T-helper 1 cell treated with Interleukin-12 subunit alpha and Interleukin-12 subunit beta and Interleukin-4 antibody, amounts not matched to agents 30 ng/mL and 1 ng/mL, for 36 hours (primary cell): Measurements from ENCODE around the gene SWSAP1. TPM values are rescaled to one million over a fixed set of nuclear protein-coding genes. Genes with fewer than 3 reads are reported as not detected.
"Not testable (repeated sequence)": the region's sequence is repeated elsewhere in the genome, so short reads cannot be mapped to it uniquely, and the experiment has no call there.

Experiments used
- intact Hi-C: fragments of 100-400 bp; cut with micrococcal nuclease; formaldehyde crosslinking; loops from one replicate; pipeline ENCODE4 v1.15.1; 2024
- total RNA-seq: library from RNA; stranded (reverse); gene quantifications from 2 replicates; pipeline ENCODE4 v1.2.3, GENCODE V29; 2022

The SWSAP1 gene
- total RNA-seq = 2.9 and 3.2 TPM in 2 replicates

- intact Hi-C loops = loop anchor here (1.0 to 10.0 kb wide), 15 partner anchors 8 to 1564 kb away; partner anchors contain the start of genes CALR, CCDC159, ECSIT and ELOF1
Observed at GRCh38 chr19:11374433-11375142, at the start of gene SWSAP1. SWSAP1 (plus strand) TSS chr19:11374666; CDS start chr19:11374681, 15 bp downstream.

GRCh38 chr19:11324748-11325389, 49.6 kb upstream of the SWSAP1 start:
- intact Hi-C loops = loop anchor here (1.0 kb wide), 2 partner anchors 21 to 56 kb away; partner anchors contain the start of genes CCDC159 and TMEM205

- intact Hi-C loops = no loop called here
Observed at GRCh38 chr19:11325544-11325943, 48.9 kb upstream of the SWSAP1 start.

GRCh38 chr19:11330127-11330526, 44.3 kb upstream of the SWSAP1 start:
- intact Hi-C loops = no loop called here

GRCh38 chr19:11331502-11331901, 43.0 kb upstream of the SWSAP1 start:
- intact Hi-C loops = no loop called here

- intact Hi-C loops = no loop called here
Observed at GRCh38 chr19:11332822-11333221, 41.6 kb upstream of the SWSAP1 start.

GRCh38 chr19:11333838-11334237, 40.6 kb upstream of the SWSAP1 start:
- intact Hi-C loops = not testable (repeated sequence)

GRCh38 chr19:11335449-11336146, 38.9 kb upstream of the SWSAP1 start:
- intact Hi-C loops = no loop called here

- intact Hi-C loops = no loop called here
Observed at GRCh38 chr19:11337080-11337479, 37.4 kb upstream of the SWSAP1 start.

- intact Hi-C loops = loop anchor here (1.0 kb wide), 1 partner anchor 8 kb away; the partner anchor contains the start of genes CCDC159 and TMEM205
Observed at GRCh38 chr19:11338121-11338520, 36.3 kb upstream of the SWSAP1 start.

GRCh38 chr19:11338569-11339253, 35.8 kb upstream of the SWSAP1 start:
- intact Hi-C loops = loop anchor here (1.0 kb wide), 3 partner anchors 8 to 36 kb away; partner anchors contain the start of genes CCDC159, PLPPR2, SWSAP1 and TMEM205

- intact Hi-C loops = loop anchor here (1.0 kb wide), 2 partner anchors 16 to 35 kb away; partner anchors contain the start of genes PLPPR2 and SWSAP1
Observed at GRCh38 chr19:11339254-11340098, 35.0 kb upstream of the SWSAP1 start, which contains the start of gene RAB3D. RAB3D (minus strand) TSS chr19:11339657; CDS start chr19:11337399, 2,258 bp downstream.

- intact Hi-C loops = not testable (repeated sequence)
Observed at GRCh38 chr19:11340099-11340467, 34.4 kb upstream of the SWSAP1 start.

GRCh38 chr19:11342429-11342828, 32.0 kb upstream of the SWSAP1 start:
- intact Hi-C loops = no loop called here

- intact Hi-C loops = no loop called here
Observed at GRCh38 chr19:11345122-11345803, 29.2 kb upstream of the SWSAP1 start.

- intact Hi-C loops = loop anchor here (1.0 to 2.0 kb wide), 12 partner anchors 8 to 475 kb away; partner anchors contain the start of genes CARM1, ODAD3, PLPPR2 and PRKCSH
Observed at GRCh38 chr19:11346104-11346940, 28.1 kb upstream of the SWSAP1 start, which contains the start of the genes CCDC159 and TMEM205. CCDC159 (plus strand) TSS chr19:11346519; CDS start chr19:11346607, 88 bp downstream. TMEM205 (minus strand) TSS chr19:11346268; CDS start chr19:11345619, 649 bp downstream.

GRCh38 chr19:11347546-11348039, 26.9 kb upstream of the SWSAP1 start:
- intact Hi-C loops = loop anchor here (2.0 kb wide), 1 partner anchor 191 kb away; no protein-coding TSS in a partner anchor

GRCh38 chr19:11349171-11349570, 25.3 kb upstream of the SWSAP1 start:
- intact Hi-C loops = no loop called here
